ENCODE data around the gene CPSF3. TPM values are rescaled to one million over a fixed set of nuclear protein-coding genes. Genes with fewer than 3 reads are reported as not detected.

CPSF3 gene
- total and polyA plus RNA-seq, 2 of the 4 experiments (the other 2 are of a cell fraction) = 29.2 to 64.5 TPM

DNA sequence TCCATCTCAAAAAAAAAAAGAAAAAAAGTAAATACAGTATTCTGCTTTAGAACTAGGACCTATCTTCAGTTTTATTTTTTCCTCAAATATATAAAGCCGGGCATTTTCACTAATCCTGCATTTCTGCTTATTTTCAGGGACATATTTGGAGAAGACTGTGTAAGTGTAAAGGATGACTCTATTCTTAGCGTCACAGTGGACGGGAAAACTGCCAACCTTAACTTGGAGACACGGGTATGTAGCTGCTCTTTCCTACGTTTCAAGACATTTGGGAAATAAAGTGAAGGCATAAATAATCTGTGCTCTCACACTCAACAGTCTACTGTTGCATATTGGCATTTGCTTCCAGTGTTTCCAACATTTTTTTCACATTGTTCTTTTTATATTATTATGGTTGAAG lies 47.8 kb downstream of the CPSF3 start:
- no peak overlapping the region for H3K18ac ChIP-seq (ENCODE audit: low read depth, low read length)
- H3K14ac ChIP-seq (replicated peaks; ENCODE audit: low read depth, low read length) = no peak overlapping the region
- peaks cover 10% of the 10 kb centered on the region for H3K4me1 ChIP-seq (ENCODE audit: control insufficient read depth, insufficient read depth, low read length)
- no peak overlapping the region for H4K91ac ChIP-seq (ENCODE audit: insufficient read depth, low read depth, low read length)
- in situ Hi-C loops (cut with MboI; ENCODE audit: low sequenced_read_pairs) (no loop called here), dilution Hi-C loops (cut with HindIII; ENCODE audit: low sequenced_read_pairs, unreplicated experiment) (no loop called here), intact Hi-C loops (cut with micrococcal nuclease) (no loop called here)
- TF ChIP-seq MAFK (IDR thresholded peaks at IDR 0.05; ENCODE audit: low read depth, low read length) (no peak), CEBPB (IDR thresholded peaks at IDR 0.05; ENCODE audit: low read depth, low read length) (no peak), RCOR1 (IDR thresholded peaks at IDR 0.05; ENCODE audit: insufficient replicate concordance, low read length) (no peak), NFE2L2 (IDR thresholded peaks at IDR 0.05; ENCODE audit: low read depth, low read length) (no peak), RFX5 (IDR thresholded peaks at IDR 0.05; ENCODE audit: low read depth, low read length) (no peak), BHLHE40 (IDR thresholded peaks at IDR 0.05; ENCODE audit: low read depth, low read length) (no peak)
- TF ChIP-seq, protein P1, sequence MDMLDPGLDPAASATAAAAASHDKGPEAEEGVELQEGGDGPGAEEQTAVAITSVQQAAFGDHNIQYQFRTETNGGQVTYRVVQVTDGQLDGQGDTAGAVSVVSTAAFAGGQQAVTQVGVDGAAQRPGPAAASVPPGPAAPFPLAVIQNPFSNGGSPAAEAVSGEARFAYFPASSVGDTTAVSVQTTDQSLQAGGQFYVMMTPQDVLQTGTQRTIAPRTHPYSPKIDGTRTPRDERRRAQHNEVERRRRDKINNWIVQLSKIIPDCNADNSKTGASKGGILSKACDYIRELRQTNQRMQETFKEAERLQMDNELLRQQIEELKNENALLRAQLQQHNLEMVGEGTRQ (IDR thresholded peaks at IDR 0.05; ENCODE audit: low read depth, low read length) = no peak
- TF ChIP-seq, protein P2, sequence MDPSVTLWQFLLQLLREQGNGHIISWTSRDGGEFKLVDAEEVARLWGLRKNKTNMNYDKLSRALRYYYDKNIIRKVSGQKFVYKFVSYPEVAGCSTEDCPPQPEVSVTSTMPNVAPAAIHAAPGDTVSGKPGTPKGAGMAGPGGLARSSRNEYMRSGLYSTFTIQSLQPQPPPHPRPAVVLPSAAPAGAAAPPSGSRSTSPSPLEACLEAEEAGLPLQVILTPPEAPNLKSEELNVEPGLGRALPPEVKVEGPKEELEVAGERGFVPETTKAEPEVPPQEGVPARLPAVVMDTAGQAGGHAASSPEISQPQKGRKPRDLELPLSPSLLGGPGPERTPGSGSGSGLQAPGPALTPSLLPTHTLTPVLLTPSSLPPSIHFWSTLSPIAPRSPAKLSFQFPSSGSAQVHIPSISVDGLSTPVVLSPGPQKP (IDR thresholded peaks at IDR 0.05; ENCODE audit: borderline replicate concordance, low read depth, low read length) = no peak
- peaks cover 17% of the 10 kb centered on the region for H3K36me3 ChIP-seq (ENCODE audit: control insufficient read depth, insufficient read depth, low read length)
- no peak overlapping the region for H2AK9ac ChIP-seq (replicated peaks; ENCODE audit: low read depth, low read length, poor library complexity)
- H2BK20ac ChIP-seq (ENCODE audit: low read depth, low read length) = no peak overlapping the region
- H3K56ac ChIP-seq (ENCODE audit: extremely low read depth, insufficient read depth, low read length) = no peak overlapping the region
- H3K9me1 ChIP-seq (ENCODE audit: insufficient read depth, low read length) = 0 out of 2 replicates have a peak, but pooled peaks cover 8% of the 10 kb centered on the region
- H4K8ac ChIP-seq (ENCODE audit: low read depth in 2 of 2, low read length in 2 of 2) = no peak overlapping the region
- no peak overlapping the region for H2AFZ ChIP-seq (replicated peaks; ENCODE audit: low read length, poor library complexity)
- DNase-seq = no peak
- H4K5ac ChIP-seq (ENCODE audit: low read depth, low read length) = no peak overlapping the region
- POLR2A ChIA-PET (ENCODE audit: unreplicated experiment) = no interaction called here
- H3K9me3 ChIP-seq (ENCODE audit: control insufficient read depth, insufficient read depth, low read length) = no peaks in the 10 kb centered on the region
- no peak overlapping the region for H3K4me2 ChIP-seq (ENCODE audit: low read depth, low read length)
- H2AK5ac ChIP-seq (ENCODE audit: low read depth, low read length) = no peak overlapping the region
- CTCF ChIA-PET = no interaction called here
- H3K79me1 ChIP-seq (ENCODE audit: low read depth in 1 of 2, low read length in 2 of 2) = peaks cover 6 to 26% of the 10 kb centered on the region in 2 experiments
- no peak overlapping the region for H3K27ac ChIP-seq (ENCODE audit: insufficient read depth, low read length)
- no CpG with 5 or more reads among the region's 5 CpGs for WGBS, 2 experiments (ENCODE audit: extremely low coverage in 2 of 2, insufficient read length in 1 of 2)
- no peak overlapping the region for H2BK15ac ChIP-seq (ENCODE audit: low read depth, low read length)
- H3K27me3 ChIP-seq (ENCODE audit: control insufficient read depth, insufficient read depth, low read length) = no peaks in the 10 kb centered on the region
- no TSS peak for BruUV-seq (replicated peaks)
- H3K4ac ChIP-seq (ENCODE audit: low read depth, low read length) = no peak overlapping the region
- no peaks in the 10 kb centered on the region for H4K20me1 ChIP-seq (ENCODE audit: insufficient read depth, low read length)
- ATAC-seq (ENCODE audit: low read depth) = no peak
- H2BK120ac ChIP-seq (ENCODE audit: low read depth, low read length) = no peak overlapping the region
- no peak overlapping the region for H3K9ac ChIP-seq (ENCODE audit: low read depth, low read length)
- no peak overlapping the region for H3K4me3 ChIP-seq (ENCODE audit: insufficient read depth, low read depth, low read length)
- no peak overlapping the region for H2BK5ac ChIP-seq (ENCODE audit: low read depth, low read length, poor library complexity, severe bottlenecking)
- no peak overlapping the region for H3K23ac ChIP-seq (ENCODE audit: low read depth, low read length)

All from IMR-90 (cell line).